GM18526 (cell line): Measurements from ENCODE around the gene MACROD2.

ENCODE experiments used
- POLR2A ChIP-seq: IDR thresholded peaks from 3 replicates; pipeline ENCODE4 v1.6.1; 2011; ENCODE audit not compliant: insufficient read length; ENCODE audit errors: extremely low read depth

Gene MACROD2

DNA sequence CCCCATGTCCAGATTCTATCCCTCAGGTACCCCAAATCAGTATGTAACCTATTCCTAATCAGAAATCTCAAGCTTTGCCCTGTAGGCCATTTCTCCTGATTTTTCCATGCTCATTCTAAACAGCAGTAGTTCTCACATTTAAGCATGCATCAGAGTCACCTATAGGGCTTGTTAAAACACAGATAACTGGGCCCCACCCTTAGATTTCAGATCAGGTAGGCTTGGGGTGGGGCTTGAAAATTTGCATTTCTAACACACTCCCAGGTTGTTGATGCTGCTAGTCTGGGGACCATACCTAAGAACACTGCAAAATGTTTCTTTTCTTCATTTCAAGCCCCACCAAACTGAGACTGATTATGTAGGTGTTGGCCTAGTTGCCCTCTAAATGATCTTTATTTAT is 963.3 kb downstream of the MACROD2 start:
- TF ChIP-seq POLR2A: no peak

DNA sequence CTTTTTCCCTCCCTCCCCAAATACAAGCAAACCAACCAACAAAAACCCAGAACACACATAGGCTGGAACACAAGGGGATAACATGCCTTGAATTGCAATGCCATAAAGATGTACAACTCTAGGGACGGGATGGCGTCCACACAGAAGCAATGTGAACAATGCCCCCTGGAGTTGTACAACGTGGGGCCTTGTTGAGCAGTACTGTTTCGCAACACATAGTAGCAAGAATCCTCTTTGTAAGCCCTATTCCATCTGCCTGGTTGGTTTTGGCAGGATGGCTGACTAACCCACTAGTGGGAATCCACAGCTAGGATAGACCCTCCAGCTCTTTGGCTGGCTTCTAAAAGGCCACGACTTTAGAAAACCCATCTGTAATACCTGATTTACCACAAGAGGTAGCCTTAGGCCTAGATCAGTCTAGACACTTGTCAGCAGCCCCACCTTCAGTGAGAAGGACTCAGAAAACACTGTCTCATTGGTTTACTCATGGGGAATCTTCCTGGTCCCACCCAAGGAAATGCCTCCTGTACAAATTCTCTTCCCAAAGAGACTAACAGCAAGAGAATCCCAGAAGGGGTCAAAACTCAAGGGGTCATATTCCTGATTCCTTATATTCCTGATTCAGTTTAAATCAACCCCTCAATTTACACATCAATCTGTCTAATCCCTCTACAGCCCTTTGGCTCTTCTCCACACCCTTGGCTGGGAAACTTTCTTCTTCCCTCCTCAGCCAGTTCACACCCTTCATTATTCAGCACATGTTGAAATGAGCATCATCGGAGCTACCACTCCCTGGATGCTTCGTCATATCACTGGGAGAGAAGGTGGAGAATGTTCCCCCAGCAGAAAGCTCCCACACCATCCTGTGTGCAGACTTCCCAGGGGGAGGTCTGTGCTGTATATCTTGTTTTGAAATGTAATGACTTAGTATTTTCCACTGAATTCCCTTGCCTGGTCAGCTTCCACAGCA is 964.5 kb downstream of the MACROD2 start:
- no peak for TF ChIP-seq POLR2A

DNA sequence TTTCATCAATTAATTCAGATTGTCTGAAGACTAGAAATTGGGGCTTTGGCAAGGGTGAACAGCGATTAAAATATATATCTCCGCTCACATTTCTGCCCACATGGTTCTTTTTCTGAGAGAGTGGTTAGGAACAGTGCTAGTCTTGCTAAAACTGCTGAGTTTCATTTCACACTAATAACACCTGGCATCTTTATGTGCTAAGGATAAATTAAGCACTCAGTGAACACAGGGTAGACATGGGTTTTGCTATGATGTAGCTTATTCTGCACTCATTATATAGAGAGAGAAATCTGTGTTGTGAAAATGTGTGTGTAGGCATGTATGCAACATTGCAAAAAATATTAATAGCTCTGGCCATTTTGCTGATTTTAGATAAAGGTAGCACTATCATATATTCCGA is 965.5 kb downstream of the MACROD2 start:
- no peak for TF ChIP-seq POLR2A

DNA sequence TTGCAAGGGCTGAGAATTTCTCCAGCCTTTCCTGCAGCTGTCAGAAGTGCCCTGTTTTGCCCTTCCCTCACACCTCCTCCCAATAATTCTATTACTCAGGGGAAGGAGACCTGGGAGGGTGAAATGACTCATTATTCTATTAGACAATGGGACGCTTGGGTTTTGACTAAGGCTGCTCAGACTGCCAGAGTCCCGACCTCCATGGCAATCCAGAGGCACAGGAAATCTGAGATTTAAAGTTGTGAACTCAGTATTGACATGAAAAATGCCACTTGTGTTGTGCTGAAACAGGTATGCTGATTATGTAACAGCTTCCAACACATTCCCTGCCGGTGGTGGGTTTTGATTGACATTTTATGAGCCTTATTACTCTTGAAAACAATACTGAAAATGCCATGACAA is 967.9 kb downstream of the MACROD2 start:
- no peak for TF ChIP-seq POLR2A

DNA sequence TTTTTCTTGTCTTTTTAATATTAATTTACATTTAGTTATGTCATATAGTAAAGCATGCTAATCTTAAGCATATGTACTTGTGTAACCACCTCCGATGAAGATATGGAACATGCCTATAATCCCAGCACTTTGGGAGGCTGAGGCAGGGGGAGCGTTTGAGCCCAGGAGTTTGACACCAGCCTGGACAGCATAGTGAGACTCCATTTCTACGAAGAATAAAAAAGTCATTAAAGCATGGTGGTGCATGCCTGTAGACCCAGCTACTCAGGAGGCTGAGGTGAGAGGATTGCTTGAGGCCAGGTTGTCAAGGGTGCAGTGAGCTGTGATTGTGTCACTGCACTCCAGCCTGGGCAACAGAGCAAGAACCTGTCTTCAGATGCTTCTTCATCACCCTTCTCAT is 970.9 kb downstream of the MACROD2 start:
- no peak for TF ChIP-seq POLR2A

DNA sequence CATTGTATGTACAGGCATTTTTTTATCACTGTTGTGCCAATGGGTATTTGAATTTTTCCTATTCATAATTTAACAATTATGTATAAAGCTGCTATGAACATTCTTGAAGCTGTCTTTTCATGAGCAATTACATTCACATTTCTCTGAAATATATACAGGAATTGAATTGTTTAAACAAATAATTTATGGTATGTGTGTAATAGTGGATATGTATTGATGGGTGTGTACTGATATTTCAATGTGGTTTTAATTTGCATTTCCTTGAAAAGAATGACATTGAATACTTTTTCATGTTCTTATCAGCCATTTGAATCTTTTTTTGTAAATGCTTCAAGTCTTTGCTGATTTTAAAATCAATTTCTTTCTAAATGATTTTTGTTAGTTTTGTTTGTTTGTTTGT is 971.5 kb downstream of the MACROD2 start:
- no peak for TF ChIP-seq POLR2A

DNA sequence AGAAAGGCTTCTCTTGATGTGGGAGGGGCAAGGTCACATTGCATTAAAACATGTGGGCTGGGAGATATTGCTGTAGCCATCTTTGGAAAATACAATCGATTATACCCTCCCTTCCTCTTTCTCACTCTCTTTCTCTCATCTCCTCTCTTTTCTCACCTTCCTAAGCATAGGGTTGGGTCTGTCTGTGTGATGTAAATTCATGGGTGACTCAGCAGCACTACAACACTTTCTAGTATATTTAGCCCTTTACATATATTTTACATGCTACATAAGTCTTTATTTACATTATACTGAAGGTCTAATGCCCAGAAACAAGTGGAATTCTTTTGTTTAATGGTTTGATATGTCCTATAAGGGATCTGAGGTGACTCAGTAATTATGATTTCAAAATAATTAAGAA is 976.9 kb downstream of the MACROD2 start:
- TF ChIP-seq POLR2A: no peak

DNA sequence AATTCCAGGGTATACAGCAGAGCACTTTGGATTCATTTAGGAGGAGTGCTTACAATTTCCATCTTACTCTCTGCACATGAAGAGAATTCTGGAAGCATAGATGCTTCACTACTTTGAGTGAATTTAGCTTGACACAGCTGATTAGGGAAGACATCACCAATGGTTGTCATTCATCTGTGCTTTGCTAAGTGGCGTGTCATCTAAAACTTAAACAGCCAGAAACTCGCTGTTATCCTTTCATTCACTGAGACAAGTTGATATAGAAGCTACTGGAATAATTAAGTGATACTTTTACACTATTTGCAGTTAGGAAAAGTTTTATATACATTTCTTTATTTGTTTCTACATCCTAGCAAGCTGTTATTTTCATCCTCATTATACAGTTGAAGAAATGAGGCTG is 977.4 kb downstream of the MACROD2 start:
- TF ChIP-seq POLR2A: no peak

DNA sequence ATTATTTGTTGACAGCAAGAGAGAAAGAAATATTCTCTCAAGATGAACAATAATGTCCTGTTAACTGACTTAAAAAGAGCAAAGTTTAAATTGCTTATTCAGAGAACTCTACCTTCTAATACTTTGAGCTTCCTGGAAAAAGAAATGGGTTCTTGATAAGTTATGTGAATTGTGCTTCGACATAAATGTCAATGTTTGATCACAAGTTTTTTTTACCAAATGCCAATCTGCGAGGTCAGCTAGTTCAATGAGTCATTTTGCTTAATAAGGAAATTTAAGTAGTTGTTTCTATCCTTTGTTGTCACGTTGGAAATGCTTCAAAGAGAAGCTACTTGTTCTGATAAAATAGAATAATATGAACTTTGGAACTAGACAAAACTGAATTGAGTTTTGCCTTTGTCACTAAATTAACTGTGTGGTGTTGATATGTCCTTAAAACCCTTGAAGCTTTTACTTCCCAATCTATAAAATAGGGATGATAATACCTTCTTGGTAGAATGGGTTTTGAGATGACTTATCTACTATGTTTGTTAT is 984.2 kb downstream of the MACROD2 start:
- no peak for TF ChIP-seq POLR2A

DNA sequence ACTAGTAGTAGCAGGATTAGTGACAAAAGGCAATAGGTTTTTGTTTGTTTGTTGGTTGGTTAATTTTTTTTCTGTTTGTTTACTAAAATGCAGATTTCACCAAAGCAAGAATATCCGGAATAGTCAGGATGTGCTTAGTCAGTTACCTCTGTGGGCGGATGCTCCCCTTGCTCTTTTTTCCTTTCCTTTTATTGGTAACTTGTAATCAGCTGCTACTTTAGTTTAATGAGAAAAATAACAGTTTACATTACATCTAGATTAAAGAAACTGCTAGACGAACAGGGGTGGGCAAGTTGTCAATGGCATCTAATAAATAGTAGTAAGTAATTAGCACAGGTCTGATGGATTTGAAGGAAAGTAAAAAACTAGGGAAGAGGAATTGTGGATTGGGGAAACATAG is 989.0 kb downstream of the MACROD2 start:
- no peak for TF ChIP-seq POLR2A

DNA sequence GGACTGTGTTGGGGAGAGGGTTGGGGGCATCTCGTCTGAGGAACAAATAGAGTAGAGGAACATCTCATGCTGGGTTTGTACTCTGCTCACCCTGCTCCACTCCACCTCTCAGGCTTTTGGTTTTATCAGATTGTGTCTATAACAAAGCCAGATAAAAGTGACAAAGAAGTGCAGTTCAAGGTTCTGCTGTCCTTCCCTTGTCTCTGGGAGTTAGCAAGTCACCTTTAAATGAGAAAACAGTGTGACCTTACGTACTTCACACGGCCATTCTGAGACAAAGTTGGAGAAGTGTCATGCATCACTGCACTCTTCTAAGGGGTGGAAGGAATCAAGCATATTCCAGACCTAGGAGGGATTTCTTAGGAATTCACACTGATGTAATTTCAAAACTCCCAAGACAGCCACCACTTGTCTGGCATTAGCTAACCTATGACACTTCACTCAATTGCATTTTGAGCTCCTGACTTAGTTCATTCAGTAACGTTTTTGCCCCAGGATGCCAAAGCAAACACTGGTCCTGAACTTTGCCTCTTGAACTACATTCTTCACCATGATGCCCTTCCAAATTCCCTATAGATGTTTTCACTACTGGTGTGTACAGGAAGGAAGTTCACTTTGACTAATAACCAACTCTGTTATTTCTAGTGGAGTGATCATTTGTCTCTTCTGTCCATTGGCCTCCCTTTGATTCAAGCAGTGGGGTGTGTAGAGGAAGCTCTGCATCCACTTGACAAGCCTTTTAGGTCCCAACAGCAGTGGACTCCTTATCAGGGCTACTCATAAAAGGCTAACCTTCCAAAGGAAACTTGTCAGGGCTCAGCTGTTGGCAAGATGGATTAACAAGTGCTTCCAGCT is 989.7 kb downstream of the MACROD2 start:
- TF ChIP-seq POLR2A: no peak

DNA sequence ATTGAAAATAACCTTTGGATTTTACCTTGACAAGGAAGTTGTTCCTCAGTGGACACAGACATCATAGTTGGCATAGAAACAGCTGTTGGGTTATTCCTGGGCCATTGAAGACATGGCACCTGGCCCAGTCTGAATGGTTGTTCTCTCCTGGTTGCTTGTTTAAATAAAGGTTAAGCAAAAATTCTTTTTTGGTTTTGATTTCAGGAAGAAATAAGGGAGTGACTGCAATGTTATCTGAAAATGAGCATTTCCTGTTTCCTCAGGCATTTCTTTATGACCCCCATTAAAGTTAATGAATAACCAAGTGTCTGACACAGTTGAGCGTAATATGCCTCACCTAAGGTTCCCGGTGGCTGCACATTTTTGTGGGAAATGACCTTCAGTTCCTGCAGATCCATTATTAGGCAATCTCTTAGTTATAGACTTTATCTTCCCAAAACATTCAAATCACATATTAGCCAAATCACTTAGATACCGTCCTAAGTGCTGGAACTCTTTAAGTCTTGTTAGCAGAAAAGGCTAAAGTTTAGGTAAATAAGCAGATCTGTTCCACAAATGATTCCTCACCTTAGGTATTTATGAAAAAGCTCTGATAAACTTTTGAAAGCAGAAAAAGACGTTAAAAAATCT is 990.8 kb downstream of the MACROD2 start:
- TF ChIP-seq POLR2A: no peak

DNA sequence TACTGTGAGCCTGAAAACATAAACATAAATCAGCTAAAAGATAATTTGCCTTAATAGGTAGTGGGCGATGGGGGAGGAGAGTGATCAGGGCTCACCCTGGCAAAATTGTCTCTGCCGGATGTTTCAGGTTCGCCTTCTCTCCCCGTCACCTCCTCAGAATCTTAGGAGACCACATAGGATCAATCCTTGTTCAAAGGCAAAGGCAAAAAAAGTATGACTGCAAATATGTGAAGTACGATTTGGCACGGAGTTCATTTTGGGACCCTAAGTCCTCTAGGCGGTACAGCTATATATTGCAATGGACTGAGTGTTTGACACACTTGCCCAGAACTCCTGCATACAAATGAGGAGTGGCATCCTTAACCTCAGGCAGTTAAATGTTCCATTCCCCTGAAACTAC is 991.3 kb downstream of the MACROD2 start:
- no peak for TF ChIP-seq POLR2A

DNA sequence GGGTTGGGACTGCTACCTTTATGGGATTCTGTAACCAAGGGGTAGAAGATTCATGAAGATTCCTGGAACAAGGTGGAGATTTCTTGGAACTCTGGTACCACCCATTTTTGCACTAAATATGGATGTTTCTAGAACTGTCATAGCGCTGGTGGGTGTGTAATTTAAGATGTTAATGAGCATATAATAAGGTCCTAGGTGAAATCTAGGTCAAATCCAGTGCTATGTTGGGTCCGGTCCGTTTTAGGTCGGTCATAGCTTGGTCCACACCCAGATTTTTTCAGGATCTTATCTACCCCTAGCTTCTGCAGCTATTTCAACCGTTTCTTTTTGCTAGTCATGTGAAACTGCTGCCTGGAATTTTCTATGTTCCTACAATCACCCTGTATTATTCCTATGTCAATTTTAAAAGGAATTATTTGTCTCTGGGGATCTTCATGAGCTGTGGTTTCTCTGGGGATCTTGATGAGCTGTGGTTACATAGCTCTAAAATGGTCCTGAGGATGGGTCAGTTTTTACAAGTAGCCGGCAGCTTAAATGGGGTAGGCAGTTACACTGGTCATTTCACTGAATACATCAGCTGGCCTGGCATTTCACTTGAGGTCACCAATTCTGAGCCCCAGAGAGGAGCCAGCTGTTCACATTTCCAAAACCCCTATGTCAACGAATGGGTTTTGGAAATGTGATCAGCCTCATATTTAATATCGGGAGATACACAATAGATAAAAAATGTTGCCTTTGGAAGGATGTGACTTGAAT is 994.4 kb downstream of the MACROD2 start:
- no peak for TF ChIP-seq POLR2A

DNA sequence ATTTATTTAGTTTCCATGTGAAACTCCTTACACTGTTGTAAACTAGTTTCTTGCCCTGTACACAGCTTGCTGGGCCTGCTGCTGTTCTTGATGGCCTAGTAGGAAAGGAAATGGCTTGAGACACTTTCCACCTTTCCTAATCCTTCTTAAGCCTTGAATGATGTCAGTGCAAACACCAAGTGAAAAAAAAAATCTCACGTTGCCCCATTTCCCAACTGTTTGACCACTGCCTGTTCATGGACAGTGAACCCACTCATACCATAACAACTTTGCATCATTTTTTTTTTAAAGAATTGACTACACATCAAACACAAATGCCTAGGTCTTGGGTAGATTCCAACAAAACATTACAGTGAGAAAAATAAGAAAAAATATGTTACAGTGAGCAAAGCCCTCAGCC is 995.7 kb downstream of the MACROD2 start:
- TF ChIP-seq POLR2A: no peak
